ENCODE results near the gene ACOX3. TPM values are rescaled to one million over a fixed set of nuclear protein-coding genes. Genes with fewer than 3 reads are reported as not detected.
A peak's percentile ranks its signal among the peaks of the same experiment; 100 is the strongest.

Gene ACOX3
- total and polyA plus RNA-seq, 9 of the 15 experiments (the other 6 are each of a cell fraction or from before 2014, with no cell fraction given): 0.68 to 7.3 (median 3.7) TPM

- TF ChIP-seq ZNF518B (CRISPR knock-in tag; IDR thresholded peaks at IDR 0.05) (no peak), TRIM28 (IDR thresholded peaks at IDR 0.05) (no peak), KLF6 (CRISPR knock-in tag; IDR thresholded peaks at IDR 0.05; ENCODE audit: borderline replicate concordance) (no peak), SETDB1 (IDR thresholded peaks at IDR 0.05; ENCODE audit: low read length) (no peak), MNT (conservative IDR thresholded peaks at IDR 0.05) (peak in 1 of 2 experiments; percentile 29; a peak in 1 of 4 replicates), ARID2 (IDR thresholded peaks at IDR 0.05) (no peak), SAFB (IDR thresholded peaks at IDR 0.05; ENCODE audit: borderline replicate concordance, low read depth, low read length) (no peak), STAT5B (CRISPR knock-in tag; IDR thresholded peaks at IDR 0.05) (no peak), UBTF (IDR thresholded peaks at IDR 0.05; ENCODE audit: borderline replicate concordance in 1 of 2, low read depth in 2 of 2, low read length in 2 of 2) (no peak), MED1 (CRISPR knock-in tag; IDR thresholded peaks at IDR 0.05; ENCODE audit: borderline replicate concordance) (no peak), ZNF324 (CRISPR knock-in tag; IDR thresholded peaks at IDR 0.05) (no peak)
- TF ChIP-seq, protein P1, sequence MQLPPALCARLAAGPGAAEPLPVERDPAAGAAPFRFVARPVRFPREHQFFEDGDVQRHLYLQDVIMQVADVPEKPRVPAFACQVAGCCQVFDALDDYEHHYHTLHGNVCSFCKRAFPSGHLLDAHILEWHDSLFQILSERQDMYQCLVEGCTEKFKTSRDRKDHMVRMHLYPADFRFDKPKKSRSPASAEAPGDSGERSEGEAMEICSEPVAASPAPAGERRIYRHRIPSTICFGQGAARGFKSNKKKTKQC (CRISPR knock-in tag; IDR thresholded peaks at IDR 0.05): no peak
- TF ChIP-seq, protein P2, sequence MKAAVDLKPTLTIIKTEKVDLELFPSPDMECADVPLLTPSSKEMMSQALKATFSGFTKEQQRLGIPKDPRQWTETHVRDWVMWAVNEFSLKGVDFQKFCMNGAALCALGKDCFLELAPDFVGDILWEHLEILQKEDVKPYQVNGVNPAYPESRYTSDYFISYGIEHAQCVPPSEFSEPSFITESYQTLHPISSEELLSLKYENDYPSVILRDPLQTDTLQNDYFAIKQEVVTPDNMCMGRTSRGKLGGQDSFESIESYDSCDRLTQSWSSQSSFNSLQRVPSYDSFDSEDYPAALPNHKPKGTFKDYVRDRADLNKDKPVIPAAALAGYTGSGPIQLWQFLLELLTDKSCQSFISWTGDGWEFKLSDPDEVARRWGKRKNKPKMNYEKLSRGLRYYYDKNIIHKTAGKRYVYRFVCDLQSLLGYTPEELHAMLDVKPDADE (conservative IDR thresholded peaks at IDR 0.05; ENCODE audit: control insufficient read depth, low read depth, low read length): no peak
- TF ChIP-seq, protein P3, sequence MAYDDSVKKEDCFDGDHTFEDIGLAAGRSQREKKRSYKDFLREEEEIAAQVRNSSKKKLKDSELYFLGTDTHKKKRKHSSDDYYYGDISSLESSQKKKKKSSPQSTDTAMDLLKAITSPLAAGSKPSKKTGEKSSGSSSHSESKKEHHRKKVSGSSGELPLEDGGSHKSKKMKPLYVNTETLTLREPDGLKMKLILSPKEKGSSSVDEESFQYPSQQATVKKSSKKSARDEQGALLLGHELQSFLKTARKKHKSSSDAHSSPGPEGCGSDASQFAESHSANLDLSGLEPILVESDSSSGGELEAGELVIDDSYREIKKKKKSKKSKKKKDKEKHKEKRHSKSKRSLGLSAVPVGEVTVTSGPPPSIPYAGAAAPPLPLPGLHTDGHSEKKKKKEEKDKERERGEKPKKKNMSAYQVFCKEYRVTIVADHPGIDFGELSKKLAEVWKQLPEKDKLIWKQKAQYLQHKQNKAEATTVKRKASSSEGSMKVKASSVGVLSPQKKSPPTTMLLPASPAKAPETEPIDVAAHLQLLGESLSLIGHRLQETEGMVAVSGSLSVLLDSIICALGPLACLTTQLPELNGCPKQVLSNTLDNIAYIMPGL (CRISPR knock-in tag; IDR thresholded peaks at IDR 0.05): no peak
Observed at GRCh38 chr4:8451440-8452182, 11.1 kb upstream of the ACOX3 start (continued).

Measured in K562 (cell line).